ENCODE measurements around the gene ANKDD1A.

Gene ANKDD1A

DNA sequence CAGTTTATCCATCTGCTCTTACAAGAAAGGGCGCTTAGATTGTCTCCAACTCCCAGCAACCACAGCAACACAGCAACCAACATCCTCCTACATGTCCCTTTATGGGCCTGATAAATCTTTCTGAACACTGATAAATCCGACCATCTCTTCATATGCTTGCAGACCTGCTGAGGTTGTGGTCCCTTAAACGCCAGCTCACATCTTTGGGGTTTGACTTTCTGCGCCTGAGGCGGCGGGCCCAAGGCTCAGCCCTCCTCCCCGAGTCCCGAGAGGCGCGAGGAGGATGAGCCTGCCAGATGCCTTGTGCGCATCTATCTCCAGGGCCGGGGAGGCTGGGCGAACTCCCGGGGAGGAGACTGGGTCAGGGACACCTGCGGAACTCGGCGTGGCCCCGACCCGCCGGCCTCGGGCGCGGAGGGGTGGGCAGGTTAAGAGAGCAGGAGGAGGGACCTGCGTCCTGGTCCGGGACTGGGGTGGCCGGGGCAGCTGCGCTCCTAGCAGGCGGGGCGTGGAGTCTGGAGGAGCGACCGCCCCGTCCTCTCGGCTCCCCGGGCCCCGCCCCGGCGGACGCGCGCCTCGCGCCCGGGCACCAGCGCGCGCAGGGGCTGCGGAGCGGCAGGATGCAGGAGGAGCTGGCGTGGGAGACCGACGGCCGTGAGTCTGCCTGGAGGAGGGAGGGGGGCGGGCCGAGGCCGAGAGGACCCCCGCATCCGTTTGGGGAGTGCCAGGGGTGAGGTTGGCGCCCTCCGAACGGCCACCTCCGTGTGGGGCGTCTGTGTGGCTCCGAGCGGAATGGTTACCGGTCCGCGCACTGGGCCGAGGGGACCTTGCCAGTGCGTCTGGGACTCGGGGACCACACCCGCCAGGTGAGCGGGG is at the start of gene ANKDD1A:
Gene ANKDD1A (plus strand): TSS at position 592 of the 876 bp plus-strand sequence. CDS start 29 bp downstream, at position 621.
- TF ChIP-seq GATA1 (IDR thresholded peaks at IDR 0.05; ENCODE audit: low read depth, low read length) (no peak), POLR2A (IDR thresholded peaks at IDR 0.05; ENCODE audit: low read length) (no peak)
- DNase-seq, result peak; percentile 15 to 19

DNA sequence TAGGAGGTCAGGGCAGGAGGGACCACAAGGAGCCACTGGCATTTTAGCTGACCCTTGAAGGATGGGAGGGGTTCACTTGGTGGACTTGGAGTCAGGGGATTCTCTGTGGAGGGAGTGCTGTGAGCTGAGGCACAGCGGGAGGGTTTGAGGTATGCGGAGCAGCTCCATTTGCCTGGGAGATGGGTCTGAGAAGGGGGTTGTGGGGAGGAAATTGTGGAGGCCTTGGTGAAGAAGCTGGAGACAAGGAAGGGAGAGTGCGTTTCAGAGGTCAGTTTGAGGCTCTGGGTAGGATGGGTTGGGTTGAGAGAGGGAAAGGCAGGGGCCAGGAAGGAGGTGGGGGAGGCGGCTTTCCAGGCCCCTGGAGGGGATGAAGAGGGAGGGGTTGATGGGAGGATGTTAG is 49.7 kb upstream of the ANKDD1A start:
- DNase-seq, result no peak
- TF ChIP-seq GATA1 (IDR thresholded peaks at IDR 0.05; ENCODE audit: low read depth, low read length) (no peak), POLR2A (IDR thresholded peaks at IDR 0.05; ENCODE audit: low read length) (no peak)

DNA sequence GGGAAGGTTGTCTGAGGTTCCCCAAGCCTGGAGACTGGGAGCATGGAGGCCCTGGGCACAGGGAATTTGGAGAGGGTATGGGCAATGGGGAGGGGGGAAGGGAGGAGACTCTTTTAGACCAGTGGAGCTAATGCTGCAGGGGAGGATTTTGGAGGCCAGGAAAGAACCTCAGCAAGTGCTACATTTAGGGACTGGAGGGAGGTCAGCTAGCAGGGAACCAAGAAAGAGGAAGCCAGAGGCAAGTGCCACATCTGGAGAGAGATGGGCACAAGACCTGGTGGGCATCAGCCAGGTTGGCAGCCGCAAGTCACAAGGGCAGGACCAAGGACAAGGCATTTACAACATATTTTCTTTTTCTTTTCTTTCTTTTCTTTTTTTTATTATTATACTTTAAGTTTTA is 49.3 kb upstream of the ANKDD1A start:
- no peak for DNase-seq

DNA sequence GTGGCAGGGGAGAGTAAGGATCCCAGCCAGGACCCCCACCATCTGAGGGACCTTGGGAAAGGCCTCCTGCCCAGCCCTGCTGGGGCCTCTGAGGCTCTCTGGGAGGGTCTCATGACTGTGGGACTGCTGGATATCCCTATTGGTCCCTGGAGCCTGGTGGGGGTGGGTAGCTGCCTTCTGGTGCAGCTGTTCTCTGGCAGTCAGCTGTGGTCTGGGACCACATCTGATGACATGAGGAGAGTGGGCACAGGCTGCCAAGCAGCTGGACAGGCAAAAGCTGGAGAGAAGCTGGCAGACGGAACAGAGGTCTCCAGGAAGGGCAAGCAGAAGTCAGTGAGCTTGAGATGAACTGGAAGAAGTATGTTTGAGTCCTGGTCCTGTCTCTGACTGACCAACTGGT is 47.6 kb upstream of the ANKDD1A start:
- no peak for DNase-seq
- no peak for TF ChIP-seq POLR2A (IDR thresholded peaks at IDR 0.05; ENCODE audit: low read length)
- no peak for TF ChIP-seq GATA1 (IDR thresholded peaks at IDR 0.05; ENCODE audit: low read depth, low read length)

More for the DNA sequence above, 49.3 kb upstream of the ANKDD1A start:
- no peak for TF ChIP-seq GATA1 (IDR thresholded peaks at IDR 0.05; ENCODE audit: low read depth, low read length)
- TF ChIP-seq POLR2A (IDR thresholded peaks at IDR 0.05; ENCODE audit: low read length), result no peak

DNA sequence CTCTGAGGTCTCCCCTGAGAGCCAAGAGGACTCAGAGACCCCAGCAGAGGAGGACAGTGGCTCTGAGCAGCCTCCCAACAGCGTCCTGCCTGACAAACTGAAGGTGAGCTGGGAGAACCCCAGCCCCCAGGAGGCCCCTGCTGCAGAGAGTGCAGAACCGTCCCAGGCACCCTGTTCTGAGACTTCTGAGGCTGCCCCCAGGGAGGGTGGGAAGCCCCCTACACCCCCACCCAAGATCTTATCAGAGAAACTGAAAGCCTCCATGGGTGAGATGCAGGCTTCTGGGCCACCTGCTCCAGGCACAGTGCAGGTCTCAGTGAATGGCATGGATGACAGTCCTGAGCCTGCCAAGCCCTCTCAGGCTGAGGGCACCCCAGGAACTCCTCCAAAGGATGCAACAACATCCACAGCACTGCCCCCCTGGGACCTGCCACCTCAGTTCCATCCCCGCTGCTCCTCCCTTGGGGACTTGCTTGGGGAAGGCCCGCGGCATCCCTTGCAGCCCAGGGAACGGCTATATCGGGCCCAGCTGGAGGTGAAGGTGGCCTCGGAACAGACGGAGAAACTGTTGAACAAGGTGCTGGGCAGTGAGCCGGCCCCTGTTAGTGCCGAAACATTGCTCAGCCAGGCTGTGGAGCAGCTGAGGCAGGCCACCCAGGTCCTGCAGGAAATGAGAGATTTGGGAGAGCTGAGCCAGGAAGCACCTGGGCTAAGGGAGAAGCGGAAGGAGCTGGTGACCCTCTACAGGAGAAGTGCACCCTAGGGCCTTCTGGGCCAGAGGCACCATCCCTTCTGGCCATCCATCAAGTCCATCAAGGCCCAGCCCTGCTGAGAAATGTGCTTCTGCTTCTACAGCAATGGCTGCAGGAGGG is 46.3 kb upstream of the ANKDD1A start:
- no peak for DNase-seq
- no peak for TF ChIP-seq GATA1 (IDR thresholded peaks at IDR 0.05; ENCODE audit: low read depth, low read length)

DNA sequence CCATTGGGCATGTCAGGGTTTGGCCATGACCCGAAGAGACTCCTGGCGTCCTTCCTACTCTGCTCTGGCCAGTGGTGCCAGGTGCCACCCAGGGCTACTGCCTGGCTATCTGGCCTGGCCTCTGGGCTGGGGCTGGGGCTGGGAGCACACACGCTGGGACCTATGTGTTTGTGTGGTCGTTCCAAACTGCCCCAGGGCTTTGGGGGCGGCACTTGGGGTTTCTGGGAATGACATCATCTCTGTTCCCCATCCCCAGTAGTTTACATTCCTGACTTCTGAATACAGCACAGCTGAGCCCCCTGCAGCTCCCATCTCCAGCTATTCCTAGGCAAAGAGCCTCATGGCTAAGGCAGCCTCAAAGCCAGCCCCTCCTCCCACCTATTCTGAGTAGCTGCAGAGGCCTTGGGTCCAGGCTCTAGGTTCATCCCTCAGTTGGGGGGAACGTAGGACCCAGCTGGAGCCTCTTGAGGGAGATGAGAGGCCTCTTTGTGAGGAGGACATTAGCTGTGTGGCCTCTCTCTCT is 45.6 kb upstream of the ANKDD1A start:
- DNase-seq, result no peak
- TF ChIP-seq POLR2A (IDR thresholded peaks at IDR 0.05; ENCODE audit: low read length) (no peak), GATA1 (IDR thresholded peaks at IDR 0.05; ENCODE audit: low read depth, low read length) (no peak)

DNA sequence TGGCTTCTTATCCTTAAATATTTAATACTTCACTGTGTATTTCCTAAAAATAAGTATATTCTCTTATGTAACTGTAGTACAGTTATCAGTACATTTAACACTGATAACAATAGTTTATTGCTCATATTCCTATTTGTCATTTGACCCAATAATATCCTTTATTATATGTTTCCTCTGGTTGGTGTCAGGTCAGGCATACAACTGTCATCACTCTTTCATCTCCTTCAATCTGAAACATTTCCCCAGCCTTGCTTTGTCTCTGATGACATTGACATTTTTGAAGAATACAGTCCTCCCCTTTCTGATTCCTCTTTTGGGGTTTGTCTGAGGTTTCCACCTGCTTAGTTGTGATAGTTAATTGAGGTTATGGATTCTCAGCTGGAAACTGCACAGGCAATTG is 42.2 kb upstream of the ANKDD1A start:
- TF ChIP-seq GATA1 (IDR thresholded peaks at IDR 0.05; ENCODE audit: low read depth, low read length) (no peak), POLR2A (IDR thresholded peaks at IDR 0.05; ENCODE audit: low read length) (no peak)

DNA sequence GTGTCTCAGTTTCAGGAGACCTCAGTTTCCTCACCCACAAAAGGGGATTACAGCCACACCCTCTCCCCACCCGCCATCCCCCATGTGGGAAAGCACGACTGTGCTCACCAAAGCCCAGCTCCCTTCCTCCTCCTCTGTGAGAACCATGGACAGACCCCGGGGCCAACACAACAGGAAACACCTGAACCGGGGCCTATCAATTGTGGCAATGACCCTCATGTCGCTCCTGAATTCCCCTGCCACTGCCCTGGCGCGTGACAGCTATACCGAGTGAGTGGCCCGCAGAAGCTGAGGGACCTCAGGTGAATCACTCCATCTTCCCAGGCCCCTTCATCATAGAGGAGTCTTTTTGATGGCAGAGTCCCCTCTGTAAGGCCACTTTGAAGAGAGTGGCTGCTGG is 41.3 kb upstream of the ANKDD1A start:
- no peak for DNase-seq
- TF ChIP-seq POLR2A (IDR thresholded peaks at IDR 0.05; ENCODE audit: low read length) (no peak), GATA1 (IDR thresholded peaks at IDR 0.05; ENCODE audit: low read depth, low read length) (no peak)

More for the DNA sequence above, 42.2 kb upstream of the ANKDD1A start:
- no peak for DNase-seq

DNA sequence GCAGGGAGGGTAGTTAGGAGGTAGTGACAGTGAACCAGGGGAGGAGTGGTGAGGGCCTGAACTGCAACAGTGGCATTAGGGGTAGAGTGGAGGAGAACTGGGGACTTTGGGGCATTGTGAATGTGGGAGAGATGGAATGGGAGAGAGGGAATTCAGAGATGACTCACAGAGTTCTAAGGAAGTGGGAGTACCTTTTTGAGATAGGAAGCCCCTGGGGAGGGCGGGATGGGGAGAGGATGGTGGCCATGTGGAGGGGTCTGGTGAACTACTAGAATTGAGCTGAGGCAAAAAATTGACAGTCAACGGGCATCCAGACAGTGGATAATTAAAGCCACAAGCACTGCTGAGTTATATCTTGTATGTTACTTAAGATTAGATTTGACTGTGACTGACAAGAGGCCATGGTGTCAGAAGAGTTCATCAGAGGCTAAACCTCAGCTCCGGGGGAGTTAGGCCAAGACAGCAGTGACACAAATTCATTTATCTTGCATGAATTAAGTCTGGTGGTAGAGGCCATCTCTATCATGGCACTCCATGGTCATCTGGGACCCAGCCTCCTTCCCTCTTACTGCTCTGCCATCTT is 36.0 kb upstream of the ANKDD1A start:
- TF ChIP-seq POLR2A (IDR thresholded peaks at IDR 0.05; ENCODE audit: low read length) (no peak), GATA1 (IDR thresholded peaks at IDR 0.05; ENCODE audit: low read depth, low read length) (no peak)
- DNase-seq, result no peak

DNA sequence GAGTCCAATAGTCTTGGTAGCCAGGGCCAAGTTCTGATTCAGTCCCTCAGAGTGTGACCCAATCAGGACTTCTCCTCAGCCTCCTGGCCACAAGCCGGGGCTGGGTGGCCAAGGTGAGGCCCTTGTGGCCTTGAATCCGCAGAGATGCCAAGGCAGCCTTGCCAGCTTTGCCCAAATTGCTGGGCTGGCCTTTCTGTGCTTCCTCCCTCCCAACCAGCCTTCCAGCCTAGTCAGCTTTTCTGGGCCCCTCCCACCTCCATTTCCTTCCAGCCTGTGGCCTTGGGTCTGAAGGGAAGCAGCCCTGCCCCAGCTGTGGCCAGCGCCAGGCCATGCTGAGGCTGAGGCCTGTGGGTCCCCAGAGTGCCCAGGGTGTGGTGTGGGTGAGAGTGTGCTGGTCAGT is 34.3 kb upstream of the ANKDD1A start:
- no peak for DNase-seq
- TF ChIP-seq GATA1 (IDR thresholded peaks at IDR 0.05; ENCODE audit: low read depth, low read length) (no peak), POLR2A (IDR thresholded peaks at IDR 0.05; ENCODE audit: low read length) (no peak)

DNA sequence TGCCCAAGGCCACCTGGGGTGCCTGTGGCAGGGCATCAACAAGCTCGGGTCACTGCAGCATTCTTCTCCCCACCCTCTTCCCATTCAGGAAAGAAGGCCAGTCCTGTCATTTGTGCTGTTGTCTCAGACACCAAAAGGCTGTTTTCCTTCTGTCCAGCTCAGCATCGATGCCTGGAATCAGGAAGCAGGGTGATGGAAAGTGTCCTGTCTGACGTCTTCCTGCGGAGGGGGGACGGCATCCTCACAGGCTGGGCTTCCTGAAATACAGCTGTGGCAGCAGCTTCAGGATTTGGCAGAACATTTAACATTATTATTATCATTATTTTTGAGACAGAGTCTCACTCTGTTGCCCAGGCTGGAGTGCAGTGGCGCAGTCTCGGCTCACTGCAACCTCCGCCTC is 33.0 kb upstream of the ANKDD1A start:
- no peak for TF ChIP-seq GATA1 (IDR thresholded peaks at IDR 0.05; ENCODE audit: low read depth, low read length)
- TF ChIP-seq POLR2A (IDR thresholded peaks at IDR 0.05; ENCODE audit: low read length), result no peak
- no peak for DNase-seq

DNA sequence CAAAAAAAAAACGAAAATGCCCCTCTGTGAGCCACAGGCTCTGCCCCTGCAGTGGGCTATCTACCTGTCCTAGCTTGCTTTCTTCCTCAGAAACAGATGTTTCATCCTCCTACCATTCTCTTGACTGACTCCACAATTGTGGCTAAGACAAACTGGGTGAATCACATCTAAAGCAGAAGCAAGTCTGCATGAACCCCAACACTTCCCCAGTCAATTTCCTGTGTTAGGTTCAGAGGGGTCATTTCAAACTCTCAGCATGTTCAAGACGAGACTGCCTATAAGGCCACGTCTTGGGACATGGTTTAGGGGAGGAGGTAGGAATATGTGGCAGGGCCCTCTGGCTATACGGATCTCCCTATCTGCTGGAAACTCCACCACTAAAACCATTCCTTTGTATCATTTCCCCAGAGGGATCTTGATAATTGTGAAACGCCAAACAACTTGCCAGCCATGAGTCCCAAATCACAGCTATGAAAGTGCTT is 28.6 kb upstream of the ANKDD1A start:
- DNase-seq, result no peak

DNA sequence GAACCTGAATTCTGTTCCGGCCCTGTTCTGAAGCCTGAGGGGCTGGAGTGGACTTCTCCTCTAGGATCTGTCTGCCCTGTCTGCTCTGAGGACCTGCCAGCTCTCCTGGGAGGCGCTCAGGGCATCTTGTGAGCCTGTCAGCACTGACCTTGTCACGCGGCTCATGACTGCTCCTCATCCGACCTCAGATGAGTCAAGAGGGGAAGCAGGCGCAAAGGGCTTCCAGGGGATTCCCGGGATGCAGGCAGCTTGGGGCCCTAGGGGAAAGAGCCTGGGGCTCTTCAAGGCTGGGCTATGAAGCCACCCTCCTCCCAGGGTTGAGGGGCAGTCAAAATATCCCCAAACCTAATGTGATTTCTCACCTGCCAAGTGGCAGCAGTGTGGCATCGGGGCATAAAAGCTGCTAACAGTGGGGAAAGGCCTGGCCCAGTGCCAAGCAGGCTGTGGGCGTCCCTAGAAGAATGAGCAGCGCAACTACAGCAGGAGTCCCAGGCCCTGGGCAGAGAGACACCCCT is 27.6 kb upstream of the ANKDD1A start:
- TF ChIP-seq GATA1 (IDR thresholded peaks at IDR 0.05; ENCODE audit: low read depth, low read length) (no peak), POLR2A (IDR thresholded peaks at IDR 0.05; ENCODE audit: low read length) (no peak)
- no peak for DNase-seq

More for the DNA sequence above, 28.6 kb upstream of the ANKDD1A start:
- no peak for TF ChIP-seq GATA1 (IDR thresholded peaks at IDR 0.05; ENCODE audit: low read depth, low read length)
- no peak for TF ChIP-seq POLR2A (IDR thresholded peaks at IDR 0.05; ENCODE audit: low read length)
